Upper lobe of right lung (tissue), 1 donor: Measurements from ENCODE around the gene PLCB4. TPM values are rescaled to one million over a fixed set of nuclear protein-coding genes. Genes with fewer than 3 reads are reported as not detected.
A peak's percentile ranks its signal among the peaks of the same experiment; 100 is the strongest.

Source experiments
- ATAC-seq: fragments of 200-7000 bp; cut with Tn5 transposase; one replicate; pipeline ENCODE4 v1.9.1; 2020; ENCODE audit warnings: mild to moderate bottlenecking, moderate library complexity
- DNase-seq: peaks from one replicate; pipeline ENCODE4 v3.0.0-alpha.2; 2020
- H3K27ac ChIP-seq: fragments of 200-600 bp; one replicate; pipeline ENCODE4 v1.8.0; 2022
- H3K27me3 ChIP-seq: fragments of 200-600 bp; one replicate; pipeline ENCODE4 v1.8.0; 2022; ENCODE audit warnings: mild to moderate bottlenecking
- H3K36me3 ChIP-seq: fragments of 200-600 bp; one replicate; pipeline ENCODE4 v1.8.0; 2022
- H3K4me1 ChIP-seq: fragments of 200-600 bp; one replicate; pipeline ENCODE4 v1.8.0; 2022
- H3K4me3 ChIP-seq: fragments of 200-600 bp; one replicate; pipeline ENCODE4 v1.8.0; 2022; ENCODE audit warnings: mild to moderate bottlenecking
- H3K9me3 ChIP-seq: fragments of 200-600 bp; one replicate; pipeline ENCODE4 v1.8.0; 2022
- intact Hi-C: fragments of 100-400 bp; cut with DNase I; formaldehyde crosslinking; loops from one replicate; pipeline ENCODE4 v1.11.0; 2022
- total RNA-seq: library from RNA; stranded (reverse); fragmentation: NEBNext Ultra II Directional; extraction: Animal tissue kit (Norgen Biotek cat#: 25700); gene quantifications from one replicate; pipeline ENCODE4 v1.2.1, GENCODE V29; 2021
- TF ChIP-seq, protein P1 (sequence below): fragments of 200-600 bp; IDR thresholded peaks from one replicate; pipeline ENCODE4 v1.8.0; 2022; ENCODE audit warnings: antibody characterized with exemption
- donor health status: DM: no; HTN: yes; CAD: no; lungs with severe emphysema.

PLCB4 gene
- total RNA-seq, 1 donor from 2014 or later = 7.9 TPM

DNA sequence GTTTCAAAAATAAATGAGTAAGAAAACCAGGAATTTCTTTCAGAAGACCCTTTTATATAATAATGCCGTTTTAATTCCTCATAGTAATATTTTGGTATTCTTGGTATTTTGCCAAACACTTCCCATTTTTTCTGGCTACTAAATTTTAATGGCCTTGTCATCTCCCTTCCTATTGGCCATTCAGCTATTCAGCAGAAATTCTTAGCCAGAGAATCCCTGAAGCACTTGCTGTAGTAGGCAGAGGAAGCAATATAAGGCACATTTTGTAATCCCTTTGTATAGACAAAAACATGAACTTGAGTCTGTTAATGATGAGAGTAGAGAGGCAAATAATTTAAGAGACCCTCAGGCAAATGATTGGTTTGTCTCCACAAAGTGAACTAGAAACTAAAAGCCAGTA is 327.1 kb downstream of the PLCB4 start:
- TF ChIP-seq, protein P1, sequence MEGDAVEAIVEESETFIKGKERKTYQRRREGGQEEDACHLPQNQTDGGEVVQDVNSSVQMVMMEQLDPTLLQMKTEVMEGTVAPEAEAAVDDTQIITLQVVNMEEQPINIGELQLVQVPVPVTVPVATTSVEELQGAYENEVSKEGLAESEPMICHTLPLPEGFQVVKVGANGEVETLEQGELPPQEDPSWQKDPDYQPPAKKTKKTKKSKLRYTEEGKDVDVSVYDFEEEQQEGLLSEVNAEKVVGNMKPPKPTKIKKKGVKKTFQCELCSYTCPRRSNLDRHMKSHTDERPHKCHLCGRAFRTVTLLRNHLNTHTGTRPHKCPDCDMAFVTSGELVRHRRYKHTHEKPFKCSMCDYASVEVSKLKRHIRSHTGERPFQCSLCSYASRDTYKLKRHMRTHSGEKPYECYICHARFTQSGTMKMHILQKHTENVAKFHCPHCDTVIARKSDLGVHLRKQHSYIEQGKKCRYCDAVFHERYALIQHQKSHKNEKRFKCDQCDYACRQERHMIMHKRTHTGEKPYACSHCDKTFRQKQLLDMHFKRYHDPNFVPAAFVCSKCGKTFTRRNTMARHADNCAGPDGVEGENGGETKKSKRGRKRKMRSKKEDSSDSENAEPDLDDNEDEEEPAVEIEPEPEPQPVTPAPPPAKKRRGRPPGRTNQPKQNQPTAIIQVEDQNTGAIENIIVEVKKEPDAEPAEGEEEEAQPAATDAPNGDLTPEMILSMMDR = no peak
- Histone ChIP-seq H3K9me3 (no peaks in the 10 kb centered on the region), H3K4me1 (no peaks in the 10 kb centered on the region), H3K36me3 (no peaks in the 10 kb centered on the region), H3K4me3 (no peak overlapping the region), H3K27me3 (no peaks in the 10 kb centered on the region), H3K27ac (no peak overlapping the region)
- intact Hi-C loops = no loop called here
- ATAC-seq (no peak), DNase-seq (no peak)

DNA sequence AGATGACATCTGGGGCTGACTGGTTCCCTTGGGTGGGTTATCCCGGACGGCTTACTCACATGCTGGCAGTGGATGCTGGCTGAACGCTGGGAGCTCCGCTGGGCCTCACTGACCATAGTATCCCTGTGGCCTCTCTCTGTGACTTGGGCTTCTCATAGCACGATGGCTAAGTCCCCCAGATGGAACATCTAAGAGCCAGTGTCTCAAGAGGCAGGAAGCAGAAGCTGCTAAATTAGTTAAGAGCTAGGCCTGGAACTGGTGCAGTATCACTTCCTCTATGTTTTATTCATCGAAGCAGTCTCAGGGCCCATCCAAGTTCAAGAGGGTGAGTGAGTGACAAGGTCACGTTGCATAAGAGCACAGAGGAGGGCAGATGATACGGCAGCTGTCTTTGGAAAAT is 329.0 kb downstream of the PLCB4 start:
- no peaks in the 10 kb centered on the region for H3K36me3 ChIP-seq
- peak; percentile 90 for ATAC-seq
- TF ChIP-seq, protein P1 = no peak
- H3K27me3 ChIP-seq = no peaks in the 10 kb centered on the region
- H3K4me1 ChIP-seq = no peaks in the 10 kb centered on the region
- intact Hi-C loops = no loop called here
- no peak overlapping the region for H3K4me3 ChIP-seq
- no peak overlapping the region for H3K27ac ChIP-seq
- H3K9me3 ChIP-seq = no peaks in the 10 kb centered on the region
- no peak for DNase-seq

DNA sequence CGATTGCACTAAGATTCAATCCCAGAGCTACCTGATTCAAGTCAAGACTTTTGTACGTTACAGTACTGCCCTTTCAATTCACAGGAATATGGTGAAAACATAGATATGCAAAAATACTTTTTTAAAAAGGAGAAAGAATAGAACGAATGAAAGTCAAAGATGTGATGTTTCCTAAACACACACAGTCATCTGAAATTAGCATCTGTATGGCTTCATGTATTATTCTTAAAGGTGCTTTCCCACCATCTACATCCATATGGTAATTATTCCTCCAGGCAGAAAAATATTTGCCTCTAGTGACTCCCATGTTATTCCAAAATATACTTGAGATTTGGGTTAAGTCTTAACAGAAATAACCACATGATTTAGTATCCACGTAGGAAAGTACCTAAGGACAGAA is 330.0 kb downstream of the PLCB4 start:
- H3K9me3 ChIP-seq = no peaks in the 10 kb centered on the region
- no peak for DNase-seq
- intact Hi-C loops = no loop called here
- H3K4me1 ChIP-seq = no peaks in the 10 kb centered on the region
- no peaks in the 10 kb centered on the region for H3K36me3 ChIP-seq
- H3K27ac ChIP-seq = no peak overlapping the region
- TF ChIP-seq, protein P1 = no peak
- H3K4me3 ChIP-seq = no peak overlapping the region
- no peaks in the 10 kb centered on the region for H3K27me3 ChIP-seq
- ATAC-seq = no peak

DNA sequence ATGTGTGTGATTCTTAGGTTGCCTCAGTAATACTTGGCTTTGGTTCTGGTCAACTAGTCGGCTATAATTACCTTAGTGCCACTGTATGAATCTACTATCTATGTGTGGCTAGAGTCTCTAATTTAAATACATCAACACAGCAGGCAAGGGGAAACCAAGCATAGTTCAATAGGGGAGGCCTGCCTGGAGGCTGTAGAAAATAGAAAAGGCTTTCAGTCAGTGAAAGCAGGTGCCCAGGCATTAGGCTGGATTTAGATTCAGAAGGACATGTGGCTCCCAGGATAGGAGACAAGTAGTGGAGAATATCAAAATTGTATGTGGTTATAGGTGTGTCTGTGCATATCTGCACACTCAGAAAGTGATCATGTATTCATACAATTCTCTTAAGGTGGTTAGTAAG is 330.4 kb downstream of the PLCB4 start:
- no peak for ATAC-seq
- intact Hi-C loops = no loop called here
- no peak overlapping the region for H3K4me3 ChIP-seq
- TF ChIP-seq, protein P1 = no peak
- no peaks in the 10 kb centered on the region for H3K36me3 ChIP-seq
- H3K27me3 ChIP-seq = no peaks in the 10 kb centered on the region
- no peak overlapping the region for H3K27ac ChIP-seq
- no peak for DNase-seq
- no peaks in the 10 kb centered on the region for H3K9me3 ChIP-seq
- H3K4me1 ChIP-seq = no peaks in the 10 kb centered on the region

DNA sequence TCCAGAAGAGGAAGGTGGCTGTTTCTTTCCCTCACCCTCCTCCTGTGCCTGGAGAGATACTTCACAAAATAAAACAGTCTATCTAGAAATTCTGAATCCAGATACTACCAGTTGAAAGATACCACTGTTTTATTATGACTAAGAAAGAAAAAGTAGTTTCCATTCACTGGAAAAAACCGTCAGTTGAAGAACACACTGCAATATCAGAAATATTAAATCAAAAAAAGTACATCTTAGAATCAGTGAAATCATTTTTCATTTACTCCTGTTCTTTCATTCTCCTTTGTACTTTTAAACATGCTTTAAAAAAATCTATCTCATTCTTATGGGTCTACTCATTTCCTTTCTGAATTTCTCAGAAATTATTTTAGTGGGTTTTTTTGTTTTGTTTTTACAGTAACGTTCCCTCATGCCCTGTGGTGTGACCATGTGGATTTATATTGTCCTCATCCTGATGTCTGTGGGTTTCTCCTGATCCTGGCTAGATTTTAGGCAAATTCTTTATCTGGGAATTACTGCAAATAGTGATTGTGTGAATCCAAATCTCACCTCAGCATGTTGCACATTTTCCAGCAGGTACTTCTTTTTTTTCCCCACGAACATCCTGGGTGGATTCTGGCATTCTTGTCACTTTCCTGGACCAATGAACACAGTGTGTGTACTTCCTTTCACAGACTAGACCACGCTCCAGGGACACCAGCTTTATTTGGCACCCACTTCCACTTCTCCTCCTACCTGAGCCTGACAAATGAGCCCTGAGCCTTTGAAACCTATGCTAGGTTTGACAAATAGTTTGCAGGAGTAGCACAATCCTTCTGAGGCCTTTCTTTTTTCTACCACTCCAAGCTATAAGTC is 331.5 kb downstream of the PLCB4 start:
- H3K27me3 ChIP-seq = no peaks in the 10 kb centered on the region

More for the DNA sequence above, 331.5 kb downstream of the PLCB4 start:
- Histone ChIP-seq H3K36me3 (no peaks in the 10 kb centered on the region), H3K4me1 (no peaks in the 10 kb centered on the region), H3K9me3 (no peaks in the 10 kb centered on the region), H3K27ac (no peak overlapping the region), H3K4me3 (no peak overlapping the region)
- ATAC-seq = no peak
- no peak for DNase-seq
- intact Hi-C loops = no loop called here
- TF ChIP-seq, protein P1 = no peak
